CD4-positive, alpha-beta T cell treated with Interleukin-21 for 1 hour (primary cell): Measurements from ENCODE around the gene PECR.
"Not testable (repeated sequence)": the region's sequence is repeated elsewhere in the genome, so short reads cannot be mapped to it uniquely, and the experiment has no call there.

ENCODE experiments used
- DNase-seq: peaks from one replicate; pipeline ENCODE4 v3.0.0-alpha.2; 2020

The PECR gene

GRCh38 chr2:216023055-216023648 is 58.5 kb downstream of the PECR start:
- peak; percentile 57 for DNase-seq

DNA sequence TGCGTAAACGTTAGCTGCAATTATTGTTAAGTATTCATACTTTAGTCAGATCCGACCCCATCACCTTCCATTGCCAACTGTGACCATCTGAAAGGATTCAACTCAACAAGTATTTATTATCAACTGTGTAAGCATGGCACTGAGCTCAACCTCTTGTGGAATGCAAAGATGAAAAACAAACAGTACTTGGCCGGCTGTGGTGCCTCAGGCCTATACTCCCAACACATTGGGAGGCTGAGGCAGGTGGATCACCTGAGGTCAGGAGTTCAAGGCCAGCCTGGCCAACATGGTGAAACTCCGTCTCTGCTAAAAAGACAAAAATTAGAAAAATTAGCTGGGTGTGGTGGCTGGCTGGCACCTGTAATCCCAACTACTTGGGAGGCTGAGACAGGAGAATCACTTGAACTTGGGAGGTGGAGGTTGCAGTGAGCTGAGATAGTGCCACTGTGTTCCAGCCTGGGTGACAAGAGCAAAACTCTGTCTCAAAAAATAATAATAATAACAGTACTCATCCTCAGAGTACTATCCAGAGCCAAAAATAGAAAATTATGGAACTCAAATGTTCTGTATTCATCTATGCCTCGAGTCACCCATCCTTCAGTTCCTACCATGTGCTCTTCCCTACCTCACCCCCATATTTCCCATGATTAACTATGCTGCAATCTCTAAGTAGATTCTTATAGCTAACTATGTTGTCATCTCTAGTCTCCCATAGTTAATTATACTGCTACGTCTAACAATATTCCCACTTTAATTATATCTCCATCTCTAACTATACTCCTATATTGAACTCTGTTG is 59.6 kb downstream of the PECR start:
- DNase-seq: no peak

DNA sequence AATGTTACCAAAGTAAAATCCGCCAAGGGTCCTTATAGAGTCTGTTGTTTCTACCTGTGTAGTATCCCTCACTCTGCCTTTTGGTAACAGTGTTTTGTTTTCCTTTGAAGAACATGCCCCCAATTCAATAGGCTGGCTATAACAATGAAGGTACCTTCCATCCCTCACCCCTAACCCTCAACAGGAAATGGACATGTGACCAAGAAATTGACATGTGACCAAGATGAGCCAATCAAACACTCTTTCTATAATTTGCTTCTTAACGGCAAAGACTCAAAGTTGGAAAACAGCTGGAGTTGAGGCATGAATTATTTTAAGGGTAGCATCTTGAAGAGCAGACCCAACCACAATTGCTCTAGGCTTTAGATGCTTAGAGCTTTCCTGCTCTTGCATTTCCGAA is 62.9 kb downstream of the PECR start:
- DNase-seq: no peak

- peak; percentile 57 for DNase-seq
Observed at GRCh38 chr2:216017365-216017764, 64.2 kb downstream of the PECR start.

GRCh38 chr2:216016581-216016980 is 65.0 kb downstream of the PECR start:
- DNase-seq: peak; percentile 27

DNA sequence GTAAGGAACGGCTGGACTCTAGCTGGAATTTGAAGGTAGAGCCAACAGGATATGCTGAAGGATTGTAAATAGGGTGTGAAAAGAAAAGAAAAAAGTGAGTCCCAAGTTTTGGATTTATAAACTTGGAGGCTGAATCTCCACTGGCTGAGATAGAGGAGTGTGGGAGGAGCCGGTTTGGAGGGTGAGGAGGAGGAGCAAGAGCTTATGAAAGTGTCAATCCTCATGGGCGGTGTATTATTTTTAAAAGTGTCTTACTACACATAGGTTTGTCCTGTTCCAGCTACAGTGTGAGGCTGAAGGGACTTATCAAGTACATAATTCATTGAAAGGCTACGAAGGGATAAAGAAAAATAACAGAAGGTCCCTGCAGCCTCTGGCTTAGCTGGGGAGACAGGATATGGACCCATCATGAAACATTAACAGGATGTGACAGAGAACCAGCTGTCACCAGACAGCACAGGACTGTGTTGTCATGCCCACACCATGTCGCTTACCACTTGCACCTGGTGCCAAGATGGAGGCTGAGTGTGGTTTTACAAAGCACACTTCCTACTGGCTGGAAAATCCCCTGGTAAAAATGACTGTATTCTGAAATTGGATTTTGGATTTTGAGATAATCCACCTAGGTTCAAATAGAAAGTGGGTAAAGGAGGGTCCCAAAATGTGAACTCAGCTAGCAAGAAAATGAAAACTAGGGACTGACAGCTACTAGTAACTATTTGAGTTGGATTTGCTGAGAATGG is 65.7 kb downstream of the PECR start:
- DNase-seq: peak; percentile 72

DNA sequence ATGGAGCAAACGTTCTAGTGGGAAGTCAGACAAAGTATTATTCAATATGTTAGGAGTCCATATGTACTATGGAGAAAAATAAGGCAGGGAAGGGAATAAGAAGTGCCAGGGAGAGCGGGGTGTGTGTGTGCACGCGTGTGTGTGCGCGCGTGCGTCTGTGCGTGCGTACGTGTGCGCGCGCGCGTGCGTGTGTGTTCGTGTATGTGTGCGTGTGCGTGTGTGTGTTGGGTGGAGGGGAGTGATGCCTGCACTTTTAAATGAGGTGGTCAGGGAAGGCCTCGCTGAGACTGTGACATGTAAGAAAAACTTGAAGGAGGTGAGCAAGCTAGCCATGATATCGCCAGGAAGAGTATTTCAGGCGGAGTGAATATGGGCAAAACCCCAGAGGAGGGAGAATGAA is 66.6 kb downstream of the PECR start:
- DNase-seq: no peak

DNA sequence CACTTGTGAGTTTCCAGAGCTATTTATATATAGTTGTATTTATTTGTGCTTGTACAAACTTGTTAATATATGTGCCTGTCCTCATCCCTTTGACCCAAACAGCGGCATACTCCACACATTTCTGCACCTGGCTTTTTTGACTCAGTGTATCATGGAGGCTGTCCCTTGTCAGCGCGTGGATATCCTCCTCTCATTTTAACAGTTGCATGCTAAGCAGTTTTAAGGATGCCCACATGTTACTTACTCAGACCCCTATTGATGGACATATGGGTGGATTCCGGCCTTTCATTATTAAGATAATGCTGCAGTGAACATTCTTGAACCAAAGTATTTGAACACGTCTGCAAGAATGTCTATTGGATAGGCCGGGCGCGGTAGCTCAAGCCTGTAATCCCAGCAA is 67.6 kb downstream of the PECR start:
- no peak for DNase-seq

DNA sequence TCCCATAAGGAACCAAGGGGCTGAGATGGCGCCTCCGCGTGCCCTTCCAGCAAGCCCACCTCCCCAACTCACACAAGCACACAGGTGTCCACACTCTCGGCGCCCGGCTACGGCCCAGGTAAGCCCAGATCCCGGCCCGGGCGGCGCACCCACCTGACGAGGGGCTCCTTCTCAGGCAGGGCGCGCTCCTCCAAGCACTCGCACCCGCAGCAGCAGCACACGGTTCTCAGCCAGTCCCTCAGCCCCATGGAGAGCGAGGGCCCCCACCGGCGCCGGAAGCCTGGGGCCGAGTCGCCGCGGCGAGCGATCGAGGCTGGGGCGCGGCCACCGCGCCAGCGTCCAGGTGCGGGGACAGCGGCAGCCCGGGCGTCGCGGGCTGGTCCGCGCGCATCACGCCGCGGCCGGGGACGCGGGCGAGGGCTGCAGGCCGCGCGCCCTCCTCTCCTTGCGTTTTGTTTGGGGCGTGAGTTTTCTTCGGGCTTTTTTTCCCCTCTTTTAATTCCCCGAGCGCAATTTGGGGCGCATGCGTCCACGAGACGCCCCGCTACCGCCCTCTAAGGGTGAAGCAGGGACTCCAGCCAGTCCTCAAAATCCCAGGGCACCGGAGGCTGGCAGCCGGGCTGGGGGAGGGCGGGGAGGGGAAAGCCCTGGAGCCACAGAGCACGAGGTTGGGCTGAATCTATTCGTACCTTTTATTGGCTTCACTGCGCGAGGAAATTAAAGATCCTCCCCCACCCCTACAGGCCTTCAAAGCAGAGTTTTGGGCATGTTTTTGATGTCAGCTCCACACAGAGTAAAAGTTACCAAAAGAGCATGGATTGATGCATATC is 68.3 kb downstream of the PECR start, which contains the start of gene MREG:
Gene MREG, minus strand, starts transcription at position 472 of the 830 bp plus-strand sequence. Its CDS starts 224 bp downstream, at position 248.
- peak; percentile 90 for DNase-seq

GRCh38 chr2:216012830-216013079 is 68.9 kb downstream of the PECR start:
- DNase-seq: no peak

- DNase-seq: no peak
Observed at GRCh38 chr2:216012133-216012829, 69.3 kb downstream of the PECR start.

DNA sequence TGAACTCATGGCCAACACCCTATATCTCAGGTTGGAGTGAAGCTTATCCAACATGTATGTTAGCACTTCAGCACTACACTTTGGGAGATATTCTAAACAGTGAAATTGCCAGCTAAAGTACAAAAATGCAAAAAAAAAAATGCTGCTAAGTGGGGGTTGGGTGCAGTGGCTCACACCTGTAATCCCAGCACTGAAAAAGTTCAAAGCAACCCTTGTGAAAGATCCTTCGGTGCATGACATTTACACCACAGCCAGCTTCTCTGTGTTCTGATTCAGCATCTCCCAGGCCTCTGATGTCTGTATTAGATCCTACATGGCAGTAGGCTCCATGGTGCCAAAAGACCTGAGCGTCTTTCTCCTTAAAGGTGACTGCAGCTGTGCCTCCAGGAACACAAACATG is 72.4 kb downstream of the PECR start:
- not testable (repeated sequence) for DNase-seq

- no peak for DNase-seq
Observed at GRCh38 chr2:216008387-216008786, 73.2 kb downstream of the PECR start.

- DNase-seq: peak; percentile 37
Observed at GRCh38 chr2:216006164-216006663, 75.4 kb downstream of the PECR start.

GRCh38 chr2:216004697-216005283 is 76.8 kb downstream of the PECR start:
- DNase-seq: no peak

DNA sequence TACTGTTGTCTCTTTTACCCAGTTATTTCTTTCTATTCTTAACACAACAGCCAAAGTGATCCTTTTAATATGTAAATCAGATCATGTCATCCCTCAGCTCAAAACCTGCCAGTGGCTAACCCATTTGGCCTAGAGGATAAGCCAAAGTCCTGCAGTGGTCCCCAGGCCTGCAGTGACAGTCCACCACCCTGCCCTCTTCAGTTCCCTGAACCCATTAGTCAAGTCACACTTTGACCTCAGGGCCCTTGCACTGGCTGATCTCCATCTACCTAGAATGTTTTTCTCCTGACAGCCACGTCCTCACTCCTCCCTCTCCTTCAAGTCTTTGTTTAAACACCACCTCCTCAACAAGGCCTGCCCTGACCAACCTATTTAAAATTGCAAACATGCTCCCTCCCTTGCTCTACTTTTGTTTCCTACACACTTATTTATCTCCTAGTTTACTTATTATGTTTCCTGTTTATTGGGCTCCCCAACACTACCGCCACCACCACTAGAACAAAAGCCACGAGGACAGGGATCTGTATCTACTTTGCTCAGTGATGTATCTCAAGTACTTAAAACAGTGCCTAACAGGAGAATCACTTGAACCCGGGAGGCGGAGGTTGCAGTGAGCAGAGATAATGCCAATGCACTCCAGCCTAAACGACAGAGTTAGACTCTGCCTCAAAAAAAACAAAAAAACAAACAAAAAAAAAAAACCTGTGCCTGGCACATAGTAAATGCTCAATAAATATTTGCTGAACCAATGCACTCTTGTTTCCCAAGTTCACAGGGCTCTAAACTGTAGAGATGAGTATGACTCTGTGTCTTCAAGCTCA is 77.5 kb downstream of the PECR start:
- no peak for DNase-seq

GRCh38 chr2:216002693-216003092 is 78.9 kb downstream of the PECR start:
- DNase-seq: no peak

- DNase-seq: no peak
Observed at GRCh38 chr2:216002101-216002678, 79.4 kb downstream of the PECR start.

DNA sequence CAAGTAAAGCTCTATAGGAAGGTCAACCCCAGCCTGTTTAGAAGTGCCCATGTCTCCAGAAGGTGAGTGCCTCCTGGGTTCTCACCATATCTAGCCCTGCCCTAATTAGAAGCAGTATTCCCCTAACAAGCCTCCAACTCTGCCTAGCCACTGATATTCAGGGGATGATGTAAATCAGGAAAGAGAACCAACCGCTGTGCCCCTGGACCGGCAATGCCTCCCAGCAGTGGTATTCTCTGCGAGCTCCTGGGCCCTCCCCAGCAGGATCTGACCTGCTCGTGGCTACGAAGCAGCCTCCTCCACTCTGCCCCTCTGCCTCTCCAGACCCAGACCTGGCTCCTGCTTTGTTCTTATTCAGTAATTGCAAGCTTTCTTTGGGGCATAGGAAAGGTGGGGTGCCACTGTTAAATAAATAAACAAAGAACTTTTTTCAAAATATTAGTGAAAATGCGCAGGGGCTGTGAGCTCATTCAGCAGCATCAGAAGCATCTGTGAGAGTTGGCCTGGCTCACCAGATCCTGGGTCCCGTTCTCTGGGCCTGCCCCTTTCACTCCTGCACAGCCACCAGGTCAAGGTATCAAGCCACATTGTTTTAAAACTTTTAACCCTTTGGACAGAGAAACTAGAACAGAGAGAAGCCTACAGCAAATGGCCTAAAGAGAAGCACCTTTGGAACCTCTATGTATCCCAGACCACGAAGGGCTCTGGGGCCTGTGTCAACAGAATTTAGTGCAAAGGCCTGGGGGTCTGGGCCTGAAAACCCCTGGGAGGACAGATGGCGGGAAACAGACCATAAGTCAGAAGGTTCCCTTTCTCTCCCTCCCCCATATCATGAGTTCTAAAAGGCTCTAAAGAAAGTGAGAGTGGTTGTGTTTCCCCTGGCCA is 80.2 kb downstream of the PECR start:
- no peak for DNase-seq

DNA sequence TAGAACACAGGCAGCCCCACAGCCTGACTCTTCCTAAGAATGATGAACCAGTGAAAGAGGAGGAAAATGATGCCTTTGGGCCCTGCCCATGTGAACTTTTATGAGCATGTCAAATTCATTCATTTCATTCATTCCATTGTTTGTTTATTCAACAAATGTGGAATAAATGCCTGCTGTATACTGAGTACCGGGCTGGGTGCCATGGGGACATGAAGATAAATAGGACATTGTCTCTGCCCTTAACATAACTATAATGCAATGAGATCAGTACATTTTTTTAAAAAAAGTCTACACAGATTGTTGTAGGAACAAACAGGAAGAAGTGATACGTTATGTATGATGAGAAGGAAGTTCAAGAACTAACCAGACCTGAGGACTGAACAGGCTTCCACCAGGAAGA is 83.0 kb downstream of the PECR start:
- DNase-seq: no peak
